22Rv1 (cell line): ENCODE data around the gene PARD3B.

Experiments used
- H3K27ac ChIP-seq: fragments of 450-650 bp; 2 replicates; pipeline ENCODE4 v1.5.1; 2017
- ZFX ChIP-seq: fragments of 450-650 bp; IDR thresholded peaks from 2 replicates; pipeline ENCODE4 v1.6.1; 2017; ENCODE audit warnings: antibody characterized with exemption, borderline replicate concordance
- TF ChIP-seq, protein P1 (sequence below): fragments of 450-650 bp; IDR thresholded peaks from 2 replicates; pipeline ENCODE4 v1.5.1; 2017; ENCODE audit warnings: mild to moderate bottlenecking

Gene PARD3B

DNA sequence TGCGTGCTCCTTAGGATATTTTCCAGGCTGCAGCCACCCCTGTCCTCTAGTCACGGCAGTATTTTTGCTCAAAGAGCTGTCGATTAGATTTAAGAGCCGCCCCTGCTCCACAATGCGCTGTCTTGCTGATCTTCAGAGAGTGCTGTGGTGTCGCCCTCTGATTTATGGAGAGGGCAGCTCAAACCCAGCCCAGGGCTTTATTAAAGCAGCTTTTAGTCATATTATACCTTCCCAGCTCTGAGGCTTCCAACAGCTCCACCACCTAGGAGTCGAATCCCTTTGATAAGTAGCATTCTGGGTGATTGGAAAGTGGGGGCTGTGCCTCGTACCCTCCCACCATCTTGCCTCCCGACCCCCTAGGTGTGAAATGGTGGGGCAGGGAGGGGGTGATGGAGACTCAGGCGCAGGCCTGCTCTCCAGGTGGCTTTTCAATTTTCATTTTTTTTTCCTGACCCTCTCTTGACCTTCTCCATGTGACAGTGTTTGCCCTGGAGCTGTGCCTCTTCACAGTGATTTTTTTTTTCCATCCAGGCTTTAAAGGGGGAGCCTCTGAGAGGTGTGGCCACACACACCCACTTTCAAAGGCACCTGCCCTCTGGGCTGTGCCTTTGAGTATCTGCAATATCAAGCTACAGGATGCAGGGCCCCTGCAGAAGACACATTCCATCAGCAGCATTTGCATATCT is 1084.0 kb downstream of the PARD3B start:
- no peak overlapping the region for H3K27ac ChIP-seq

DNA sequence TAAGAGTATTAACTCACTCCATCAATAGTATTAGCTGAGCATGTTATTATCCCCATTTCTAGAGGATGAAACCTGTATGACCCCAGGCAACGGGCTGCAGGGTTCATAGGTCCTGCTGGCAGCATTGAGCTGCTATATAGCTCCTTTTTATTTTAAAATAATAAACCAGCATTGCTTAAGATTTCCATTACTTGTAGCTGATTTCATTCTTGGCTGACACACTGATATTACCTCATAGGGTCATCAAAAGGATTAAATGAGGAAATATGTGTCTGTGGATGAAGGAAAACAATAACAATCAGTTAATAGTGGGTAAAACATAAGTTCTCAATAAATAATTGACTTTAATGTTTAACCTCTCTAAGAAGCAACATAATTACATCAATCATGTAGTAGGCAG is 1088.7 kb downstream of the PARD3B start:
- H3K27ac ChIP-seq: no peak overlapping the region
- TF ChIP-seq ZFX: no peak
- TF ChIP-seq, protein P1, sequence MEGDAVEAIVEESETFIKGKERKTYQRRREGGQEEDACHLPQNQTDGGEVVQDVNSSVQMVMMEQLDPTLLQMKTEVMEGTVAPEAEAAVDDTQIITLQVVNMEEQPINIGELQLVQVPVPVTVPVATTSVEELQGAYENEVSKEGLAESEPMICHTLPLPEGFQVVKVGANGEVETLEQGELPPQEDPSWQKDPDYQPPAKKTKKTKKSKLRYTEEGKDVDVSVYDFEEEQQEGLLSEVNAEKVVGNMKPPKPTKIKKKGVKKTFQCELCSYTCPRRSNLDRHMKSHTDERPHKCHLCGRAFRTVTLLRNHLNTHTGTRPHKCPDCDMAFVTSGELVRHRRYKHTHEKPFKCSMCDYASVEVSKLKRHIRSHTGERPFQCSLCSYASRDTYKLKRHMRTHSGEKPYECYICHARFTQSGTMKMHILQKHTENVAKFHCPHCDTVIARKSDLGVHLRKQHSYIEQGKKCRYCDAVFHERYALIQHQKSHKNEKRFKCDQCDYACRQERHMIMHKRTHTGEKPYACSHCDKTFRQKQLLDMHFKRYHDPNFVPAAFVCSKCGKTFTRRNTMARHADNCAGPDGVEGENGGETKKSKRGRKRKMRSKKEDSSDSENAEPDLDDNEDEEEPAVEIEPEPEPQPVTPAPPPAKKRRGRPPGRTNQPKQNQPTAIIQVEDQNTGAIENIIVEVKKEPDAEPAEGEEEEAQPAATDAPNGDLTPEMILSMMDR: no peak

More for the DNA sequence above, 1084.0 kb downstream of the PARD3B start:
- TF ChIP-seq ZFX: no peak
- TF ChIP-seq, protein P1: no peak

GRCh38 chr2:205636549-205637319 is 1091.5 kb downstream of the PARD3B start:
- H3K27ac ChIP-seq: no peak overlapping the region
- TF ChIP-seq, protein P1: no peak
- TF ChIP-seq ZFX: no peak

DNA sequence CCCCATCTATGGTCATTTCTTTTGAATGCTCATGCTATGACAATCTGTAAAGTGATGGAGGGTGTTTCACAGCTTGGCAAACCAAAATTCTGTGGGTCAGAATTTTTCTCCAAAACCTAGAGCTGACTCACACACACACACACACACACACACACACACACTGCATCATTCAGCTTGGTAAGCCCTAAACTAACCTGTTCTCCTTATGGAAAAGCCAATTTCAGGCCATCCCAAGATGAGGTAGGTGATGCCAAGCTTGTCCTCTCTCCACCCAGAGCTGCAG is 1092.0 kb downstream of the PARD3B start:
- H3K27ac ChIP-seq: no peak overlapping the region
- TF ChIP-seq, protein P1: no peak
- no peak for TF ChIP-seq ZFX

GRCh38 chr2:205637779-205638503 is 1092.7 kb downstream of the PARD3B start:
- H3K27ac ChIP-seq: no peak overlapping the region
- TF ChIP-seq, protein P1: no peak
- TF ChIP-seq ZFX: no peak

GRCh38 chr2:205640716-205641115 is 1095.4 kb downstream of the PARD3B start:
- TF ChIP-seq ZFX: no peak
- TF ChIP-seq, protein P1: no peak
- H3K27ac ChIP-seq: no peak overlapping the region
